Endothelial cell (in vitro differentiated cells): Measurements from ENCODE around the gene CHST12. TPM values are rescaled to one million over a fixed set of nuclear protein-coding genes. Genes with fewer than 3 reads are reported as not detected.

ENCODE experiments used
- DNase-seq: peaks from one replicate; pipeline ENCODE4 v3.0.0; 2021; ENCODE audit warnings: low spot score
- H3K27ac Mint-ChIP-seq: one replicate; pipeline ENCODE4 v1.8.0; 2021; ENCODE audit warnings: mixed read lengths, inconsistent platforms; ENCODE audit not compliant: unreplicated experiment
- H3K27me3 Mint-ChIP-seq: one replicate; pipeline ENCODE4 v1.8.0; 2021; ENCODE audit warnings: mild to moderate bottlenecking, moderate library complexity, mixed read lengths, inconsistent platforms; ENCODE audit not compliant: unreplicated experiment
- H3K36me3 Mint-ChIP-seq: one replicate; pipeline ENCODE4 v1.8.0; 2021; ENCODE audit warnings: mild to moderate bottlenecking, low read depth, mixed read lengths, inconsistent platforms; ENCODE audit not compliant: unreplicated experiment
- H3K4me1 Mint-ChIP-seq: one replicate; pipeline ENCODE4 v1.8.0; 2021; ENCODE audit warnings: mild to moderate bottlenecking, mixed read lengths, inconsistent platforms; ENCODE audit not compliant: unreplicated experiment
- H3K4me3 Mint-ChIP-seq: one replicate; pipeline ENCODE4 v1.8.0; 2021; ENCODE audit warnings: mild to moderate bottlenecking, mixed read lengths, inconsistent platforms; ENCODE audit not compliant: unreplicated experiment
- H3K9me3 Mint-ChIP-seq: one replicate; pipeline ENCODE4 v1.8.0; 2021; ENCODE audit warnings: mixed read lengths, inconsistent platforms; ENCODE audit not compliant: unreplicated experiment
- CTCF ChIP-seq: fragments of 200-600 bp; sonication (generic); IDR thresholded peaks from one replicate; pipeline ENCODE4 v1.5.0; 2021; ENCODE audit warnings: antibody characterized with exemption; ENCODE audit not compliant: unreplicated experiment
- total RNA-seq: library from RNA; stranded (reverse); fragmentation: NEBNext Ultra II Directional; extraction: Animal tissue kit (Norgen Biotek cat#: 25700); gene quantifications from one replicate; pipeline ENCODE4 v1.2.1, GENCODE V29; 2021; ENCODE audit not compliant: unreplicated experiment

Gene CHST12
- total RNA-seq, 1 donor from 2014 or later, result 26.9 TPM

- no peaks in the 10 kb centered on the region for H3K9me3 Mint-ChIP-seq
- no peak for DNase-seq
- H3K27ac Mint-ChIP-seq, result no peak overlapping the region
- no peak for TF ChIP-seq CTCF
- peaks cover 3% of the 10 kb centered on the region for H3K27me3 Mint-ChIP-seq
- peaks cover 5% of the 10 kb centered on the region for H3K36me3 Mint-ChIP-seq
- no peak overlapping the region for H3K4me3 Mint-ChIP-seq
- H3K4me1 Mint-ChIP-seq, result peaks cover 6% of the 10 kb centered on the region
Measured at GRCh38 chr7:2443491-2443890, 40.1 kb downstream of the CHST12 start.

GRCh38 chr7:2444476-2444875 lies 41.1 kb downstream of the CHST12 start:
- Mint-ChIP-seq H3K9me3 (no peaks in the 10 kb centered on the region), H3K27me3 (peaks cover 3% of the 10 kb centered on the region), H3K27ac (no peak overlapping the region), H3K4me1 (peaks cover 6% of the 10 kb centered on the region), H3K4me3 (no peak overlapping the region), H3K36me3 (peaks cover 5% of the 10 kb centered on the region)
- no peak for DNase-seq
- TF ChIP-seq CTCF, result no peak

- H3K27ac Mint-ChIP-seq, result no peak overlapping the region
- DNase-seq, result no peak
- no peak overlapping the region for H3K4me3 Mint-ChIP-seq
- H3K4me1 Mint-ChIP-seq, result peaks cover 6% of the 10 kb centered on the region
- H3K36me3 Mint-ChIP-seq, result peaks cover 5% of the 10 kb centered on the region
- H3K27me3 Mint-ChIP-seq, result peaks cover 3% of the 10 kb centered on the region
- TF ChIP-seq CTCF, result no peak
- no peaks in the 10 kb centered on the region for H3K9me3 Mint-ChIP-seq
Measured at GRCh38 chr7:2445047-2445446, 41.6 kb downstream of the CHST12 start.

GRCh38 chr7:2445898-2446555 lies 42.6 kb downstream of the CHST12 start:
- TF ChIP-seq CTCF, result no peak
- H3K27me3 Mint-ChIP-seq, result peaks cover 5% of the 10 kb centered on the region
- H3K4me1 Mint-ChIP-seq, result peaks cover 6% of the 10 kb centered on the region
- no peaks in the 10 kb centered on the region for H3K9me3 Mint-ChIP-seq
- no peak overlapping the region for H3K27ac Mint-ChIP-seq
- H3K36me3 Mint-ChIP-seq, result peaks cover under 1% of the 10 kb centered on the region
- no peak for DNase-seq
- no peak overlapping the region for H3K4me3 Mint-ChIP-seq

DNA sequence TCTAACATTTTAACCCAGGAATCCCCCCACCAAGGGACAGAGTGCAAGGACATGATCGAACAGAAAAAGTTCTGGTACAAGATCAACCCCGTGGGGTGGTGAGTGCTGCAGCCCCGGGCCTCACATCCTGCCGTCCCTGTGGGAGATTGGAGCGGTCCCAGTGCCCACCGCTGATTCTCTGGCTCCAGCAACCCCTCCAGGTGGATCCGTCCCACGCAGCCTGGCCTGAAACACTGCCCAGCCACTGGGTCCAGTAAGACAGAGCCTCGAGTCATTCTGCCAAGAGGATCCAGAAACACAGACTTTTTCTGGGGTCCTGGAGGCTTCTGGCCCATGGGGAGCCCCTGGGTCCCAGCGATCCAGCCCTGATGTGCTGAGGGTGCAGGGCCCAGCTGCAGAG lies 43.3 kb downstream of the CHST12 start:
- H3K4me3 Mint-ChIP-seq, result no peak overlapping the region
- H3K4me1 Mint-ChIP-seq, result peaks cover 6% of the 10 kb centered on the region
- no peaks in the 10 kb centered on the region for H3K9me3 Mint-ChIP-seq

More for the DNA sequence above, 43.3 kb downstream of the CHST12 start:
- DNase-seq, result no peak
- Mint-ChIP-seq H3K27me3 (peaks cover 5% of the 10 kb centered on the region), H3K27ac (no peak overlapping the region), H3K36me3 (no peaks in the 10 kb centered on the region)
- TF ChIP-seq CTCF, result no peak
